GM11168 (cell line): Measurements from ENCODE around the gene FRMD7.
"Not testable (repeated sequence)": the region's sequence is repeated elsewhere in the genome, so short reads cannot be mapped to it uniquely, and the experiment has no call there.

Source experiments
- in situ Hi-C: fragments of 300-500 bp; cut with MboI; formaldehyde crosslinking; loops from one replicate; pipeline ENCODE4 v1.12.0; 2022; ENCODE audit warnings: low sequenced_read_pairs; ENCODE audit not compliant: unreplicated experiment

FRMD7 gene, protein sequence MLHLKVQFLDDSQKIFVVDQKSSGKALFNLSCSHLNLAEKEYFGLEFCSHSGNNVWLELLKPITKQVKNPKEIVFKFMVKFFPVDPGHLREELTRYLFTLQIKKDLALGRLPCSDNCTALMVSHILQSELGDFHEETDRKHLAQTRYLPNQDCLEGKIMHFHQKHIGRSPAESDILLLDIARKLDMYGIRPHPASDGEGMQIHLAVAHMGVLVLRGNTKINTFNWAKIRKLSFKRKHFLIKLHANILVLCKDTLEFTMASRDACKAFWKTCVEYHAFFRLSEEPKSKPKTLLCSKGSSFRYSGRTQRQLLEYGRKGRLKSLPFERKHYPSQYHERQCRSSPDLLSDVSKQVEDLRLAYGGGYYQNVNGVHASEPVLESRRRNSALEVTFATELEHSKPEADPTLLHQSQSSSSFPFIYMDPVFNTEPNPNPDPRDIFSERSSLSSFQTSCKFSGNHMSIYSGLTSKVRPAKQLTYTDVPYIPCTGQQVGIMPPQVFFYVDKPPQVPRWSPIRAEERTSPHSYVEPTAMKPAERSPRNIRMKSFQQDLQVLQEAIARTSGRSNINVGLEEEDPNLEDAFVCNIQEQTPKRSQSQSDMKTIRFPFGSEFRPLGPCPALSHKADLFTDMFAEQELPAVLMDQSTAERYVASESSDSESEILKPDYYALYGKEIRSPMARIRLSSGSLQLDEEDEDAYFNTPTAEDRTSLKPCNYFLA

DNA sequence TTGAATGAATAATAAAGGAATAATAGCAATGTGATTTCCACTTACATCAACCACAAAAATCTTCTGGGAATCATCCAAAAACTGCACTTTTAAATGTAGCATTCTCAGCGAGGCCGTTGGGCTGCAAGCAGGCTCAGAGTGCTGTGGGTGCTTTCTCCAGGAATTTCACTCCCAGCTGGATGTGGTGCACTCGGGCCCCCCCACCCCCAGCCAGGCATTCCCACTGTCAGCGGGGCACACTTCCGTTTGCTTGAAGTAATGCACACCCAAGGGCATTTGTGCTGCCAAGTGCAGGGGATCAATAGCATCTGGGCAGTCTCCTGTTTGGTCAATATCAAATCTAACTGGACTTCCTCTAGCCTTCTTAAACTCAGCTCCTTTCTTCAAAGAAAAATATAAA, at the start of gene FRMD7:
Gene FRMD7, minus strand, starts transcription at position 278 of the 400 bp plus-strand sequence. Its CDS starts 176 bp downstream, at position 102.
- in situ Hi-C loops: no loop called here

DNA sequence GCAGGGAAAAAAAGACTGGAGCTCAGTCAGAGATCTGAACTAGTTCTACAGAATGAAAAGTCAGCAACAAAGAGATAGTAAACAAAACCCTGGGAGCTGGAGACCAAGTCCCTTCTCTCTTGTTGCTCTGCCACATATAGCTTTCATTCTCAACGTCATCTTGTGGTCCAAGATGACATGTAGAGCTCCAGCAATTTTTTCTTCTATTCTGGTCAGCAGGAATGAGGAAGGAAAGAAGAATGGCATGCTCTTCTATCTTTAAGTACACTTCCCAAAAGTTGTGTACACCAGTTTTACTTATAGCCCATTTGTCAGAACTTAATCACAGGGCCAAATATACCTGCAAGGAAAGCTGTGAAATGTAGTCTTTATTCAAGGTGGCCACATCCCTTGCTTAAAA, 45.8 kb upstream of the FRMD7 start:
- in situ Hi-C loops: no loop called here

DNA sequence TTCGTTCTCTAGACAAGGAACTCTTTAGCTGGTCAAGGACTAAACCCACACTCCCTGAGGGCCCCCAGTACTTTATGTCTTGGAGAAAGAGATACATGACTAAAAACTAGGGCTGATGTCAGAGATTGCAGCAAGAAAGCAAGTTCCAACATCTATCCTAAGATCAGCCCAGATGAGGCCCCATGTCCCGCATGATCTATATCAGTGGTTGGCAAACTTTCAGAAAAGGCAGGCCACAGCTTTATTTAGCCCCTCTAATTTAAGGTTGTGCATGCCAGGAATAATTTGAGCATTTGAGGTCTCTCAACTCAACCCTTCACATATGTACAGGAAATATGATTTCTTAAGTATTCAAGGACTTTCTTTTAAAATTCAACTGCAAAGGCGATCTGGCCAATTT, 44.1 kb upstream of the FRMD7 start:
- in situ Hi-C loops: no loop called here

DNA sequence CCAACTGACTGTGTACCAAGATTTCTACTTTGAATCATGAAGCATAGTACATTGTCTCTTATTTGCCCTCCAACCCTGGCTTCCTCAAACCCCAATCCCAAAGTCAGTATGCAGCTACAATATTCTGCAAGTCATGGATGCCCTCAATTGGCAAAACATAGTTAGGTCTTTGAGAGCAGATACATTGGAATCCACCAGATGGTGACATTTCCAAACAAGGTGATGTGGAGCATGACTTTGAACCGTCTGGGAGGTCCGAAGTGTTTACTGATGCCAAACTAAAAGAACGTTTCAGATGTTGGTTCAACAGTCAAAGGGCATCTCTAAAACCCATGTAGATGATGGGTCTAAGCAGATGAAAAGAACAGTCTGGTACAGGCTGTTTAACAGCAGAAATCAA, 43.7 kb upstream of the FRMD7 start:
- in situ Hi-C loops: no loop called here

DNA sequence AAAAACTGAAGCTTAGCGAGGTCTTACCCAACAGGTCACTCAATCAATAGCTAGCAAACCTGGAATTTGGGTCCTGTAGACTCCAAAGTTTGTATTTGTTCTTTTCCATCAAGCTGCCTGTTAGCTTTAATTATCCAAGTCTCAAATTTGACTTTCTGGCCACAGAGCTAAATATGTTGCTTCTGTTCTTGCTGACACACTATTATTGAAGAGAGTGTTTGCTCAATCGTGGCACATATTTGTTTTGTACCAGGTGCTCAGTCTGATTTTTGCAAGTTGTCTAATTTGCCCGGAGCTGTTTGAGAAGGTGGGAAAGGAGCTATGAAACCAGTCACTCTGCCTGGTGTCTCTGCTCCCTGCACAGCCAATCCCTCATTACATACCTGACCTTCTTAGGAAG, 41.7 kb upstream of the FRMD7 start:
- in situ Hi-C loops: no loop called here

DNA sequence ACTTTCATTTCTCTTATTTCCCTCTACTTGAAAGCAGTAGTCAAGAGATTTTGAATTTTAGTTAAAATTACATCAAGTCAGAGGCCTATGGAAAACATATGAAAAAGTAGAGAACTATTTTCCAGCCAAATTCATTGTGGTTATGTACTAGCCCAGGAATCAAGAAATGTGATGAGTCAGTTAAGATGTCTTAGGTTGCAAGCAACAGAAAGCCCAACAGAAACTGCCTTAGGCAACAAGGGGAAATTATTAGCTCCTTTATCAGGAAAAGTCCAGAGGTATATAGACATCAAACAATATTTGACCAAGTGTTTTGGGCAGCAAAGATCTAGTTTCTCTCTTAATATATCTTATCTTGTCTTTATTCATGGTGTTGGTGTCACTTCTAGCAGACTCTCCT, 37.8 kb upstream of the FRMD7 start:
- in situ Hi-C loops: no loop called here

DNA sequence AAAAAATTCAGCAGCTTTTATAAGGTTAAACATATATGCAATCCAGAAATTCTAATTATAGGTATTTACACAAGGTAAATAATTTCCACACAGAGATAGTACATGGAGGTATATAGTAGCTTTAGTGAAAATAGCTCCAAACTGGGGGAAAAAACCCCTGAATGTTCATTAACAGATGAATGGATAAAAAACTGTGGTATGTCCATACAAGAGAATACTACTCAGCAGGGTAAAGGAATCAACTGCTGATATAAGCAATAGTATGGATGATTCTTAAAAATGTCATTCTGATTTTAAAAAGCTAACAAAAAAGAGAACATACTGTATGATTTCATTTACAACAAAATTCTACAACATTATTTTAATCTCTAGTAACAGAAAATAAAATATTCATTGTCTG, 37.2 kb upstream of the FRMD7 start:
- in situ Hi-C loops: no loop called here

DNA sequence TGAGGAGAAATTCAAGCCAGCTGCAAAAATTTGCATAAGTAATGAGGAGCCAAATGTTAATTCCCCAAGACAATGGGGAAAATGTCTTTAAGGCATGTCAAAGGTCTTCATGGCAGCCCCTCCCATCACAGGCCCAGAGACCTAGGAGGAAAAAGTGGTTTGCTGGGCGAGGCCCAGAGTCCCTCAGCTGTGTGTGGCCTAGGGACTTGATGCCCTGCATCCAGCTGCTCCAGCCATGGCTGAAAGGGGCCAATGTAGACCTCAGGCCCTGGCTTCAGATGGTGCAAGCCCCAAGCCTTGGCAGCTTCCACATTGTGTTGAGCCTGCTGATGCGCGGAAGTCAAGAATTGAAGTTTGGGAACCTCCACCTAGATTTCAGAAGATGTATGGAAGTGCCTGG, 35.3 kb upstream of the FRMD7 start:
- in situ Hi-C loops: not testable (repeated sequence)

DNA sequence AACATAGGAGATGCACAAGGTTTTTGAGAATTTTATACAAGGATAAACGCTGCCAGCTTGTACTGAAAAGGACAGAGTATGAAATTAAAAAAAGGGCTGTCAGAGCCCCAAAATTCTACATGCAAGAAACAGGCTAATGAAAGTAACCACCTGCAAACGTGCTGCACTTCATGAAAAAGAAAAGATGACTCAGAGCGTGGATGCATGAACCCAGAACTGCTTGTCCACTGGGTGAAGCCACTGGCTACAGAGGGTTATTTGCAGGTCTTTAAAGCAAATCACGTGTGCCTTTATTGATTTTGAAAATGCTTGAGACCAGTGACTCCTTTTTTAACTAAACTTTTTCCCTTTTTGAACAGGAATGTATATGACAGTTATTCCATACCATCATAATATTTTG, 25.3 kb upstream of the FRMD7 start:
- in situ Hi-C loops: no loop called here

DNA sequence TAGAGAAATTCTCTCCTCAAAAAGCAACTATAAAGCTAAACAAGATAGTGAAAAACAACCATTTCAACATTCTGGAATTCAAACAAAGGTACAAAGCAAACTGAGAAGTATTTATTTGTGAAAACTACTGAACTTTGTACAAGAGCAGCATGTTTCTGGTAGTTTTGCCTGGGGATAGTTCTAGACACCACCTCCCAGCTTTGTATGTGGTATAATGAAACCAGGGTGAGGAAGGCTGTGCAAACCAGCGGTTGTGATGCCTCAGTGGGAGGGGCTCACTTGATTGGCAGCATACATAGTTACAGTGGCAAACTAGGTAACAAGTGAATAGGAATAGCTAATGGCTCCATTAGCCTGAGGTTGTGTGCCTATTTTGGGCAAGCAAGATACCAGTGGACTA, 18.6 kb upstream of the FRMD7 start:
- in situ Hi-C loops: no loop called here

DNA sequence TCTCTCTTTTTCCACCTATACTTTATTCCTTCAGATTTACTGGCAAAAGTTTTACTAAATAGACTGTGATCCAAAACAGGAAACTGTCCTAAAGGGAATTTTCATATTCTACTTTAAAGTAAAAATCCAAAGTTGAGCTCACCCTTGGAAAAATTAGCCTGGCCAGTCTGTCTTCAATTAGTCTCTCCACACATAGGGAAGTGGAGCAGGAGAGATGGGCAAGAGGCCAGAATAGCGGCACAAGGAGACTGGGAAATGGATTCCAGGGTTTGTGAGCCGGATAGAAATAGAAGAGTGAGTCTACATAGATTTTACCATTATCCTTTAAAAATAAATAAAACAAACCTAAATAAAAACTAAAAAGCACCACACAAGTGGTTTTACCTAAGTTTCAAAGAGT, 16.2 kb upstream of the FRMD7 start:
- in situ Hi-C loops: no loop called here

DNA sequence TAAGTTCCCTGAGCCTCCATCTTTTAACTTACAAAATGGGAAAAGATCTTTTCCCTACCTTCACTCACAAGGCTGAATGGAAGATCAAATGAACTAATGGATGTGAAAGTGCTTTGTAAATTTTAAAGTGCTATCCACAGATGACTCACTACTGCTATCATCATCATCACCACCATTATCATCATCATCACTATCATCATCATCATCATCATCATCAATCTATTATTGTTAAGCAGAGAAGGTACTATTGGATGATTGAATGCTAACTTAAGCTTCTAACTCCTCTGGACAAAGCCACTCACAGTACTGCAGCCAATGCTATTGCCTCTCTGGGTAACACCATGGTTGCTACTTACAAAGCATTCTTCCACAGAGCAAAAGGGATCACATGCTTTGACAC, 1.9 kb downstream of the FRMD7 start:
- in situ Hi-C loops: no loop called here

DNA sequence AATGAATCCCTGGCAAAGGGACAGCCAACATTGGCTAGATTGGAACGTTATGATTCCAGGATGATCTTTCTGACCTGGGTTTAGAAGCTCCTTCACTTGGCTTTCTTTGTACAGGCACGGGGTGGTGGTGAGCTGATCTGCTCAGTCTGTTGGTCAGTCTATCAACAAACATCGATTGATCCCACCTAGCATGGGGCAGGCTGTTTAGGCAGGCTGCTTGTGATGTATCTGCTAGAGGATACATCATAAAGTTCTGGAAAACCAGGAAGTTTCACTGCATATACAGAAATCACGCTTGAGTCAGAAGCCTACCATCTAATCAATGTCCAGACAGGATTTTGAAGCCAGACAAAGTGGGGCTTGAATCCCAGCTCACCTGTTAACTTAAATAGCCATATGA, 6.9 kb downstream of the FRMD7 start:
- in situ Hi-C loops: no loop called here

DNA sequence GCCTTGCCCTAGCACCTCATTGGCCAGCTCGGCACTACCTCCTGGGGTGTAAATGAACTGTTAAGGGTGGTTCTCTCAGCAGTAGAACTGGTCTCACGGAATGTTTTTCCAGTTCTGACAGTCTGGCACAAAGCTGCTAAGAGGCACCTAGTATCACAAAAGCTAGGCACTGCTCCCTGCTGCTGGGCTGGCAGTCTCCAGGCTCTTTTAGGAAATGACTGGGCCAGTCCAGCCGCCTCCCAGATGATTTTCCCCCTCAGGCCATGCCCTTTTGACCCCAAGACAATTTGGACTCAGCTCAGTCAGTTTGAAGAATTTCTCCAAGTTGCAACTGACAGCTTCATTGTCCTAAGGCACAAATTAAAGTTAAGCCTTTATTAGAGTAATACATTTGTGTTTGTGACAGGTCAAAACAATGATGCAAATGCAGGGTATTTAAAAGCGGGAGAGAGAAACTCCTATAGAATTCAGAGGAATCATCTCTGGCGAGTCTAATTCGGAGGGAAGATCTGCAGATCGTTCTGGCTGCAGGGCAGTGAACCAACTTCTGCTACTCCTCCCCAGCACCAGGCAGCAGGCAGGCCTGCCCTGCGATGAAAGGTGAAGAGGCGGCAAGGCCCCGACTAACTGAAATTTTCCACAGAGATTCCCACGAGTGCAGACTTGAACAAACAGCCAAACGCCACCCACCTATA, 7.9 kb downstream of the FRMD7 start:
- in situ Hi-C loops: no loop called here

DNA sequence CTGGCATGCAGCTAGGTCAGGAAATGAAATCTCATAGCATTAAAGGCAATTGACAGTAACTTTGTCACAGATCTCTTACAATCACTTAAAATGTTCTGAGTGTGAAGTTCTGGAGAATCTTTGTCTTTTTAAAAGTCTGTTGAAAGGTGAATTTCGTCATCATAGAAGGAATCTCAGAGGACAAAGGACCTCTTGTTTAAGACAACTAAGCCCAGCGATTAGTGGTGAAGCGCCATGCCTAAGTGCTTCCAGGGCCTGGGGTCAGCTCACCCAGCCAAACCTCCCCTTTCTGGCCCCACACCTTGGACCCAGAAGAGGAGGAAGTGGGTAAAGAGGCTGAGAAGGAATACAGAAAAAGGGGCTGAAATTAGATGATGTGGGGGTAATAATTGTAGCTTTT, 8.5 kb downstream of the FRMD7 start:
- in situ Hi-C loops: no loop called here

DNA sequence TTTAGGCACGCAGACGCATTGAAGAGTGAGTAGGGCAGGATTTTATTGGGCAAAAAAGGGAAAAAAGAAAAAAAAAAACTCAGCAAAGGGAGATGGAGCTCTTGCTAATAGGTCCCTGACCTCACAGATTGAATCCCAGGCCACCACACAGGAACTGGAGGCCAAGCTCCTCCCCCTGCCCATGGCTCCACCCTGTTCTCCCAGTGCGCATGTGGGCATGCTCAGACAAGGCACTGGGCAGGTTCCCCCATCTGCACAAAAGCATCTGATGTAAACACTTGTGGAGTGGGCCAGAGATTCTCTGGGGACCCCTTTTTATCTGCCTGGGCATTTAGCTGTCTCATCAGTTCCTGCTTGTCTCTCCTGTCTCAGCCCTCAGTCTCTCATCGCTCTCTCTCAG, 9.5 kb downstream of the FRMD7 start:
- in situ Hi-C loops: no loop called here

DNA sequence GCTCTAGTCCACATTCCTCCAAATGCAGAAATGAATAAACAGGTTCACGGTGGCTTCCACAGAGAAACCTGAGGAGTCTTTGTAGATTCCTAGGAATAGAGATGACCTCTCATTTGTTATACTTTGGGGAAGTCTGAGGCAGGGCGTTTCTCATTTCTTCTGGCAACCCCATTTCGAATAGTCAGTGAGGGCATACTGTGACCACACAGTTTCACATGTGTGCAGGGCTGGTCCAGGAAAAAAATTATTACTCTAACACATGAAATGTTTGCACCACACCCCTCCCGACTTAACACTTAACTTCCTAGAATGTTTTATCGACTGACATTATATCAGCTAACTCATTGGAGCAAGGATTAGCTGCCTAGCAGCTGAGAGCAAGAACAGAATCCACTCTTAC, 12.0 kb downstream of the FRMD7 start:
- in situ Hi-C loops: no loop called here

DNA sequence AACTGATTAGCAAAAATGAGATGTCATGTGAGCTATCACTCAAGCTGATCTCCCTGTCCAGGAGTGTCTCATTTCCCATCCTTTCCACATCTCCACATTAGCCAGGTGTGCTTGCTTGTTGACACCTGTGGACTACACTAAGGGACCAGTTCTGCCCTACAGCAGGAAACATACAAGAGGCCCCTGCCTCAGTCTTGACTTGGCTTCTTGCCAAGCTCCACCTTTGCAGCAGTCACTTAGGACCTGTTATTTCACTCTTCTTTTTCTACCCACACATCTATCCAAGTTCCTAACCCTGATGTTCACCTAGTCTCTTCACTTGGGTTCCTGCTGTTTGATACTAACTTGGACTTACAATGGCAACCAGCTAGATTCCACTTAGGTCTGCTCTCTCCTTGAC, 13.2 kb downstream of the FRMD7 start:
- in situ Hi-C loops: no loop called here

DNA sequence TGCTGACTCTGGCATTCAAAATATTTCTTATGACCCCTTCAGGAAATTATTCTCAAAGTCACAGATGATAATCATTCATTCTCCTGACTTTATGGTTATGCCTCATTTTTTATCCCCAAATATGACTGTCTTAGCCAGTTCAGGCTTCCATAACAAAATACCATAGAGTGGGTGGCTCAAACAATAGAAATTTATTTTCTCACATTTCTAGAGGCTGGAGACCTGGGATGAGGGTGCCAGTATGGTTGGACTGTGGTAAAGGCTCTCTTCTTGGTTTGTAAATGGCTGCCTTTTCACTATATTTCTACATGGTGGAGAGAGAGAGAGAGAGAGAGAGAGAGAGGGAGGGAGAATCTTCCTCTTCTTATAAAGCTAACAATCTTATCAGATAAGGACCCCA, 20.5 kb downstream of the FRMD7 start:
- in situ Hi-C loops: no loop called here

DNA sequence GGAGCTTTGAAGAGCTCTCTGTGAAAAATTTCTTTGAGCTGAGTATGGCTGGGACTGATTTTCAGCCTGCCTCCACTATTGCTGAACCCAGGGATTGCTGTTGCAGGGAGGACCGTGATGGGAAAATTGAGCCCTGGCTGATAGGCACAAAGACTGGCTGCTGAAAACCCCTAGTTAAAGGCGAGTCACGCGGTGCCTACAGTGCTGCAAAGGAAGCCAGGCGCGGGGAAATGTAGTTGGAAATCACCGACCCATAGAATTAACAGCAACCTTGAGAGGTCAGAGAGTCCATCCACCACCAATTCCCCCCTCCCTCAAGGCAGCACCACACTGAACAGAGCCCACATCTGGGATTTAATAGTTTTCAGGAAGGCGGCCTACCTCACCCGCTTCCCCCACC, 26.0 kb downstream of the FRMD7 start:
- in situ Hi-C loops: no loop called here

DNA sequence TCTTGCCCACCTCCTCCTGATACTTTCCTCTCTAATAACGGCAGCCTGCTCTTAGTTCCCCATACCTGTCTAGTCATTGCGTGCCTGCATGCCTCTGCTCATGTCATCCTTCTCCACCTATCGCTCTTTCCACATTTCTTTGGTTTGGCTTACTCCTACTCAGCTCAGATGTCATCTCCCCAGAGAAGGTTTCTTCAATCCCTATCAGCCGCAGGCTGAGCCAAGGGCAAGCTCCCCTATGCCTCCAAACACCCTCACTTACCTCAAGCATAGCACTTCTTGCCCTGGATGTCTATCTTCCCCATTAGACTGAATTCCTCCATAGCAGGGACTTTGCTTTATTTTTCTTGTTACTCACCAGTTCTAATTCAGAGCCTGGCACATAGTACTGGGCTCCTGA, 26.6 kb downstream of the FRMD7 start:
- in situ Hi-C loops: no loop called here
